PFSK-1 (cell line): ENCODE results near the gene PLXNA3.
A peak's percentile ranks its signal among the peaks of the same experiment; 100 is the strongest.

ENCODE experiments used
- FOXP2 ChIP-seq: optimal IDR thresholded peaks from 2 replicates; pipeline ENCODE3; 2011; ENCODE audit warnings: borderline replicate concordance, control low read depth, inconsistent platforms; ENCODE audit not compliant: insufficient read depth; ENCODE audit errors: extremely low read length, extremely low read depth
- POLR2AphosphoS5 ChIP-seq: IDR thresholded peaks from 2 replicates; pipeline ENCODE4 v1.6.1; 2012; ENCODE audit warnings: low read depth, mild to moderate bottlenecking, control low read depth, low read length, moderate library complexity
- SIN3A ChIP-seq: IDR thresholded peaks from 2 replicates; pipeline ENCODE4 v1.6.1; 2012; ENCODE audit warnings: mild to moderate bottlenecking, low read length, moderate library complexity, borderline replicate concordance; ENCODE audit not compliant: insufficient read depth
- TAF1 ChIP-seq: IDR thresholded peaks from 2 replicates; pipeline ENCODE4 v1.6.1; 2012; ENCODE audit warnings: low read length, control low read depth, borderline replicate concordance; ENCODE audit not compliant: insufficient read depth
- TF ChIP-seq, protein P1 (sequence below), 2 experiments: IDR thresholded peaks; 2 replicates each; pipeline versions ENCODE4 v1.6.1 to v1.8.0; 2011 to 2012; ENCODE audit warnings: low read depth in 2 of 2, low read length in 2 of 2, control low read depth in 1 of 2, inconsistent platforms in 1 of 2, mild to moderate bottlenecking in 1 of 2, moderate library complexity in 1 of 2; ENCODE audit not compliant: insufficient read depth in 1 of 2

Gene PLXNA3

DNA sequence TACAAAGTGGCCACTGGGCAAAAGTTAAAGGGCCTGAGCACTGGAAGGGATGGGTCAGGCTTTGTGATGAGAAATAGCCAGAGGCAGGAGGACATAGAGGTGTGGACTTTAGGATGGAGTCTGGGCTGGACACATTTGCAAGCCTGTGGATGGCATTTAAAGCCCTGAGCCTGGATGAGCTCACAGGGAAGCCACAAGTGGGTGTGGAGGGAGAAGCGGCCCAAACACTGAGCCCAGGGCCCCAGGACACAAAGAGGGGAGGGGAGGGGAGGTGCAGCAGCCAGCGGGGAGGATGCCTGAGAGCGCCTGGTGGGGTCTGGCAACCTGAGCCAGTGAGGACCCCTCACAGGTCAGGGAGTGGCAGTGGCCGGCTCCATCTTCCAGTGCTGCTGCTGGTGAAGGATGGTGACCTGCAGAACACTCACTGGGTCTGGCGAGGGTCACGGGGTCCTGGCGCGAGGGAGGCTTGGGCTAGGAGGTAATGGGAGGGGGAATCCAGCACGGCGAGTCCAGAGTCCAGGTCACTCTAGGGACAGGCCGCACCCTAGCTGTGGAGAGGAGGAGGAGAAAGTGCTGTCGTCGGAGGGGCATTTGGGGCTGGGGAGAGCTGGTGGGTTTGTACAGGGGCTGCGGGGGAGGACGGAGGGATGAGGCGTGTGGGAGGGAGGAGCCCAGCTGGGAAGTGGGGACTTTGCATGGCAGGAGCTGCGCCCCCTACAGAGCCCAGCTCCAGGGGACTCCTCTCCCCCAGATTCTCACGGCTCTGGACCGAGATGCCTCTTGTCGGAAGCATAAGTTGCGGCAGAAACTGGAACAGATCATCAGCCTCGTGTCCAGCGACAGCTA is 14.0 kb downstream of the PLXNA3 start:
- TF ChIP-seq, protein P1, sequence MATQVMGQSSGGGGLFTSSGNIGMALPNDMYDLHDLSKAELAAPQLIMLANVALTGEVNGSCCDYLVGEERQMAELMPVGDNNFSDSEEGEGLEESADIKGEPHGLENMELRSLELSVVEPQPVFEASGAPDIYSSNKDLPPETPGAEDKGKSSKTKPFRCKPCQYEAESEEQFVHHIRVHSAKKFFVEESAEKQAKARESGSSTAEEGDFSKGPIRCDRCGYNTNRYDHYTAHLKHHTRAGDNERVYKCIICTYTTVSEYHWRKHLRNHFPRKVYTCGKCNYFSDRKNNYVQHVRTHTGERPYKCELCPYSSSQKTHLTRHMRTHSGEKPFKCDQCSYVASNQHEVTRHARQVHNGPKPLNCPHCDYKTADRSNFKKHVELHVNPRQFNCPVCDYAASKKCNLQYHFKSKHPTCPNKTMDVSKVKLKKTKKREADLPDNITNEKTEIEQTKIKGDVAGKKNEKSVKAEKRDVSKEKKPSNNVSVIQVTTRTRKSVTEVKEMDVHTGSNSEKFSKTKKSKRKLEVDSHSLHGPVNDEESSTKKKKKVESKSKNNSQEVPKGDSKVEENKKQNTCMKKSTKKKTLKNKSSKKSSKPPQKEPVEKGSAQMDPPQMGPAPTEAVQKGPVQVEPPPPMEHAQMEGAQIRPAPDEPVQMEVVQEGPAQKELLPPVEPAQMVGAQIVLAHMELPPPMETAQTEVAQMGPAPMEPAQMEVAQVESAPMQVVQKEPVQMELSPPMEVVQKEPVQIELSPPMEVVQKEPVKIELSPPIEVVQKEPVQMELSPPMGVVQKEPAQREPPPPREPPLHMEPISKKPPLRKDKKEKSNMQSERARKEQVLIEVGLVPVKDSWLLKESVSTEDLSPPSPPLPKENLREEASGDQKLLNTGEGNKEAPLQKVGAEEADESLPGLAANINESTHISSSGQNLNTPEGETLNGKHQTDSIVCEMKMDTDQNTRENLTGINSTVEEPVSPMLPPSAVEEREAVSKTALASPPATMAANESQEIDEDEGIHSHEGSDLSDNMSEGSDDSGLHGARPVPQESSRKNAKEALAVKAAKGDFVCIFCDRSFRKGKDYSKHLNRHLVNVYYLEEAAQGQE (IDR thresholded peaks at IDR 0.05; ENCODE audit: insufficient read depth in 1 of 2, low read depth in 2 of 2, low read length in 2 of 2) = no peak
- TF ChIP-seq TAF1 (no peak), POLR2AphosphoS5 (no peak), SIN3A (no peak), FOXP2 (no peak)

GRCh38 chrX:154472685-154473632 is 14.9 kb downstream of the PLXNA3 start:
- TF ChIP-seq POLR2AphosphoS5 (no peak), FOXP2 (no peak), SIN3A (no peak), TAF1 (no peak)
- TF ChIP-seq, protein P1 (IDR thresholded peaks at IDR 0.05; ENCODE audit: insufficient read depth in 1 of 2, low read depth in 2 of 2, low read length in 2 of 2) = no peak

GRCh38 chrX:154473683-154474082 is 15.6 kb downstream of the PLXNA3 start:
- TF ChIP-seq POLR2AphosphoS5 (no peak), FOXP2 (no peak), TAF1 (no peak), SIN3A (no peak)
- TF ChIP-seq, protein P1 (IDR thresholded peaks at IDR 0.05; ENCODE audit: insufficient read depth in 1 of 2, low read depth in 2 of 2, low read length in 2 of 2) = no peak

DNA sequence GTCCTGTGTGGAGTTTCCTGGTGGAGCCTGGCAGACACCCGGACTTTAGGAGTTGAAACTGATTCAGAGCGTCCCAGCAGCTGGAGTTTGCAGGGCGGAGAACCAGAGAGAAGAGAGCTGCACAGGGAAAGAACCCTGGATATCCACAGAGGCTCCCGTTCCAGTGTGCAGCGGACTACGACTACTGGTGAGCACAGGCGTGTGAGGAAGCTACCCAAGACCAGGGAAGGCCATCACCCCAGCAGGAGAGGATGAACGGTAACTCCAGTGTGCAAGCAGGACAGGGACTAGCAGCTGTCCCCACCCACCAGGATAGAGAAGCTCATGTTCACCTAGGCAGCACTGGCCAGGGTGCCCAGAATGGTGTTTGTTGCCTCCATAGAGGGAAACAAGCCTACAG is 18.7 kb downstream of the PLXNA3 start:
- TF ChIP-seq FOXP2 = no peak
- no peak for TF ChIP-seq TAF1
- TF ChIP-seq, protein P1 (IDR thresholded peaks at IDR 0.05; ENCODE audit: insufficient read depth in 1 of 2, low read depth in 2 of 2, low read length in 2 of 2) = no peak
- 0 out of 2 replicates have a peak, but pooled peaks have one; percentile 42 for TF ChIP-seq POLR2AphosphoS5
- TF ChIP-seq SIN3A = no peak
